HepG2 (cell line): ENCODE data around the gene LIPT2. TPM values are rescaled to one million over a fixed set of nuclear protein-coding genes. Genes with fewer than 3 reads are reported as not detected.

Experiments used
- CREB1 ChIP-seq, 2 experiments: fragments of 450-650 bp in 1 of 2; IDR thresholded peaks; 2 replicates each; pipeline ENCODE4 v1.6.1; 2016 to 2017; ENCODE audit warnings: control low read depth in 1 of 2, mild to moderate bottlenecking in 1 of 2, missing compliant biosample characterization in 1 of 2, missing genetic modification characterization in 1 of 2
- GATA4 ChIP-seq: sonication (generic); IDR thresholded peaks from 2 replicates; pipeline ENCODE4 v1.6.1; 2016; ENCODE audit warnings: antibody characterized with exemption, low read depth, borderline replicate concordance
- HIVEP1 ChIP-seq: sonication (generic); formaldehyde crosslinking; IDR thresholded peaks from 2 replicates; pipeline ENCODE4 v1.4.0; 2020; ENCODE audit warnings: mild to moderate bottlenecking, missing genetic modification reagents
- HOXA3 ChIP-seq: sonication (generic); formaldehyde crosslinking; IDR thresholded peaks from 2 replicates; pipeline ENCODE4 v1.5.0; 2020; ENCODE audit warnings: missing genetic modification reagents
- MZF1 ChIP-seq: sonication (generic); formaldehyde crosslinking; IDR thresholded peaks from 2 replicates; pipeline ENCODE4 v1.8.1; 2023; ENCODE audit warnings: mild to moderate bottlenecking, missing genetic modification reagents, borderline replicate concordance
- NFIB ChIP-seq: sonication (generic); formaldehyde crosslinking; IDR thresholded peaks from 2 replicates; pipeline ENCODE4 v1.9.0; 2021; ENCODE audit warnings: missing genetic modification reagents, mild to moderate bottlenecking, borderline replicate concordance
- NR2F2 ChIP-seq: IDR thresholded peaks from 2 replicates; pipeline ENCODE4 v1.6.1; 2012; ENCODE audit warnings: low read depth, inconsistent platforms, borderline replicate concordance
- PAWR ChIP-seq: sonication (generic); formaldehyde crosslinking; IDR thresholded peaks from 2 replicates; pipeline ENCODE4 v1.4.0; 2020; ENCODE audit warnings: missing genetic modification reagents, mild to moderate bottlenecking, borderline replicate concordance
- RARG ChIP-seq: sonication (generic); formaldehyde crosslinking; IDR thresholded peaks from 2 replicates; pipeline ENCODE4 v1.4.0; 2020; ENCODE audit warnings: low read depth, mild to moderate bottlenecking, missing genetic modification reagents
- SNAPC2 ChIP-seq: sonication (generic); formaldehyde crosslinking; IDR thresholded peaks from 2 replicates; pipeline ENCODE4 v1.8.1; 2022; ENCODE audit warnings: mild to moderate bottlenecking, missing genetic modification reagents
- TAF15 ChIP-seq: fragments of 200-400 bp; formaldehyde crosslinking; IDR thresholded peaks from one replicate; pipeline ENCODE4 v1.6.1; 2018; ENCODE audit warnings: mild to moderate bottlenecking, low read depth, low read length; ENCODE audit not compliant: poor library complexity, severe bottlenecking
- TCF12 ChIP-seq, 2 experiments: fragments of 450-650 bp in 1 of 2; sonication (generic) in 1 of 2; formaldehyde crosslinking in 1 of 2; IDR thresholded peaks; 2 replicates each; pipeline versions ENCODE4 v1.6.1 to v1.8.0; 2017 to 2022; ENCODE audit warnings: antibody characterized with exemption in 1 of 2, mild to moderate bottlenecking in 1 of 2, missing genetic modification reagents in 1 of 2, moderate library complexity in 1 of 2
- TGIF2 ChIP-seq: IDR thresholded peaks from 2 replicates; pipeline ENCODE4 v1.6.1; 2016; ENCODE audit warnings: control low read depth, missing compliant biosample characterization
- ZFAT ChIP-seq: sonication (generic); formaldehyde crosslinking; conservative IDR thresholded peaks from 2 replicates; pipeline ENCODE4 v1.8.1; 2023; ENCODE audit warnings: missing genetic modification reagents, inconsistent platforms
- ZFP62 ChIP-seq: sonication (generic); formaldehyde crosslinking; IDR thresholded peaks from 2 replicates; pipeline ENCODE4 v1.4.0; 2020; ENCODE audit warnings: missing genetic modification reagents
- ZFY ChIP-seq: sonication (generic); formaldehyde crosslinking; IDR thresholded peaks from 2 replicates; pipeline ENCODE4 v1.4.0; 2020; ENCODE audit warnings: missing genetic modification reagents
- ZNF674 ChIP-seq: sonication (generic); formaldehyde crosslinking; IDR thresholded peaks from 2 replicates; pipeline ENCODE4 v1.5.0; 2020; ENCODE audit warnings: low read depth, mild to moderate bottlenecking, missing genetic modification reagents
- polyA plus RNA-seq, 8 experiments: library from polyadenylated mRNA; depleted of rRNA in 3 of 8; stranded (reverse) in 7 of 8; unstranded in 1 of 8; fragments of >200 nt; fragmentation: Illumina TruSeq in 4 of 8; extraction: Trizol in 4 of 8; gene quantifications; 2 replicates each; pipeline versions ENCODE4 v1.2.1 to v1.2.3, GENCODE V29; 2011 to 2016; ENCODE audit warnings: low read depth in 4 of 8, missing spikeins in 1 of 8, mixed read lengths in 1 of 8; ENCODE audit not compliant: insufficient read depth in 1 of 8
- total RNA-seq, 5 experiments: library from RNA; depleted of rRNA; stranded (reverse); fragments of >200 nt; fragmentation: Illumina TruSeq; extraction: Trizol; gene quantifications; 2 replicates each; pipeline ENCODE4 v1.2.3, GENCODE V29; 2016; ENCODE audit warnings: low read depth in 1 of 5
- TF ChIP-seq, protein P1 (sequence below): sonication (generic); formaldehyde crosslinking; IDR thresholded peaks from 2 replicates; pipeline ENCODE4 v1.4.0; 2020; ENCODE audit warnings: low read depth, mild to moderate bottlenecking, missing genetic modification reagents
- TF ChIP-seq, protein P2 (sequence below): sonication (generic); formaldehyde crosslinking; IDR thresholded peaks from 2 replicates; pipeline ENCODE4 v1.4.0; 2020; ENCODE audit warnings: mild to moderate bottlenecking, missing genetic modification reagents, borderline replicate concordance
- TF ChIP-seq, protein P3 (sequence below): sonication (generic); formaldehyde crosslinking; IDR thresholded peaks from 2 replicates; pipeline ENCODE4 v1.8.1; 2023; ENCODE audit warnings: mild to moderate bottlenecking, missing genetic modification reagents
- TF ChIP-seq, protein P4 (sequence below): sonication (generic); formaldehyde crosslinking; IDR thresholded peaks from 2 replicates; pipeline ENCODE4 v1.4.0; 2020; ENCODE audit warnings: missing genetic modification reagents

Gene LIPT2
- total and polyA plus RNA-seq, 2 of the 13 experiments (the other 11 are each of a cell fraction or from before 2014, with no cell fraction given), result 3.0 to 5.6 TPM

DNA sequence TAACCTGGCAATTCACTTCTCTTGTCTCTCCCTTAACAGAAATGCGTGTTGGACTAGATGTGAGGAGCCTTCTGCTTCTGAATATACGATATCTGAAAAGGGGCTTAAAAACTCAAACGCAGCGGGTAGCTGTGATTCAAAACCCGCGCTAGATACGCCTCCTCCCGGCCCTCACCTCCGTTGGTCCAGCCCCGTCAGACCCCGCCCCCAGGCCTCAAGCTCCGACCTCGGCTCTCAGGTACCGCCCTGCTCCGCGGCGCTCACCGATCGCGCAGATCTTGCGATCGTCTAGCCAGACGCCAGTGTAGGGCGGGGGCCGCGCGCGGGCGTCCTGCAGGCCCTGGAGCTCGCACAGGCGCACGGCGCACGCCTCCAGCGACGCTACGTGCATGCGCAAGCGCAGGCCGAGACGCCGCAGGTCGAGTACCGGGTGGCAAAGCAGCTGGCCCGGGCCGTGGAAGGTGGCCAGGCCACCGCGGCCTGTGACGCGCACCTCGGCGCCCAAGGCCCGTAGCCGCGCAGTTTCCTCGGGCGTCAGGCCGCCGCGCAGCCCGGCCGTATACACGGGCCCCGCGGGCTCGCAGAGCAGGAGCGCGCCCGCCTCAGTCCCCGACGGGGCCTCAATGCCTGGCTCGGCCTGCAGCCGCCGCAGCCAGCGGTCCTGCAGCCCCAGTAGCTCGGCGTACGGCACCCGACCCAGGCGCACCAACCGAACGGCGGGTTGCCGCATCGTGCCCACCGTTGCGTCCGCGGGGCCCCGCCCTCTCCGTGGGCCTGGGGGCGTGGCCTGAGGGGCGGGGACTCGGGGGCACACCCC, at the start of gene LIPT2 (continued):
- TF ChIP-seq PAWR (CRISPR knock-in tag) (no peak), ZNF674 (peak; percentile 73; the same call in 1 of the 2 replicates), RARG (CRISPR knock-in tag) (0 out of 2 replicates have a peak, but pooled peaks have one; percentile 25), ZFAT (CRISPR knock-in tag) (0 out of 2 replicates have a peak, but pooled peaks have one; percentile 69), TGIF2 (CRISPR knock-in tag) (0 out of 2 replicates have a peak, but pooled peaks have one; percentile 25), NR2F2 (no peak), MZF1 (CRISPR knock-in tag) (no peak), NFIB (CRISPR knock-in tag) (no peak), TCF12 (IDR thresholded peaks at IDR 0.05) (no peak), TCF12 (CRISPR knock-in tag; IDR thresholded peaks at IDR 0.05) (peak; percentile 98), ZFP62 (0 out of 2 replicates have a peak, but pooled peaks have one; percentile 13), HIVEP1 (CRISPR knock-in tag) (peak; percentile 50; the same call in 1 of the 2 replicates), GATA4 (0 out of 2 replicates have a peak, but pooled peaks have one; percentile 27), HOXA3 (peak; percentile 78), TAF15 (no peak), SNAPC2 (CRISPR knock-in tag) (no peak), CREB1 (IDR thresholded peaks at IDR 0.05) (peak; percentile 74), CREB1 (CRISPR knock-in tag; IDR thresholded peaks at IDR 0.05) (no peak; the same call in 1 of the 2 replicates), ZFY (peak; percentile 100)
- TF ChIP-seq, protein P1, sequence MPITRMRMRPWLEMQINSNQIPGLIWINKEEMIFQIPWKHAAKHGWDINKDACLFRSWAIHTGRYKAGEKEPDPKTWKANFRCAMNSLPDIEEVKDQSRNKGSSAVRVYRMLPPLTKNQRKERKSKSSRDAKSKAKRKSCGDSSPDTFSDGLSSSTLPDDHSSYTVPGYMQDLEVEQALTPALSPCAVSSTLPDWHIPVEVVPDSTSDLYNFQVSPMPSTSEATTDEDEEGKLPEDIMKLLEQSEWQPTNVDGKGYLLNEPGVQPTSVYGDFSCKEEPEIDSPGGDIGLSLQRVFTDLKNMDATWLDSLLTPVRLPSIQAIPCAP (CRISPR knock-in tag), result no peak
- TF ChIP-seq, protein P2, sequence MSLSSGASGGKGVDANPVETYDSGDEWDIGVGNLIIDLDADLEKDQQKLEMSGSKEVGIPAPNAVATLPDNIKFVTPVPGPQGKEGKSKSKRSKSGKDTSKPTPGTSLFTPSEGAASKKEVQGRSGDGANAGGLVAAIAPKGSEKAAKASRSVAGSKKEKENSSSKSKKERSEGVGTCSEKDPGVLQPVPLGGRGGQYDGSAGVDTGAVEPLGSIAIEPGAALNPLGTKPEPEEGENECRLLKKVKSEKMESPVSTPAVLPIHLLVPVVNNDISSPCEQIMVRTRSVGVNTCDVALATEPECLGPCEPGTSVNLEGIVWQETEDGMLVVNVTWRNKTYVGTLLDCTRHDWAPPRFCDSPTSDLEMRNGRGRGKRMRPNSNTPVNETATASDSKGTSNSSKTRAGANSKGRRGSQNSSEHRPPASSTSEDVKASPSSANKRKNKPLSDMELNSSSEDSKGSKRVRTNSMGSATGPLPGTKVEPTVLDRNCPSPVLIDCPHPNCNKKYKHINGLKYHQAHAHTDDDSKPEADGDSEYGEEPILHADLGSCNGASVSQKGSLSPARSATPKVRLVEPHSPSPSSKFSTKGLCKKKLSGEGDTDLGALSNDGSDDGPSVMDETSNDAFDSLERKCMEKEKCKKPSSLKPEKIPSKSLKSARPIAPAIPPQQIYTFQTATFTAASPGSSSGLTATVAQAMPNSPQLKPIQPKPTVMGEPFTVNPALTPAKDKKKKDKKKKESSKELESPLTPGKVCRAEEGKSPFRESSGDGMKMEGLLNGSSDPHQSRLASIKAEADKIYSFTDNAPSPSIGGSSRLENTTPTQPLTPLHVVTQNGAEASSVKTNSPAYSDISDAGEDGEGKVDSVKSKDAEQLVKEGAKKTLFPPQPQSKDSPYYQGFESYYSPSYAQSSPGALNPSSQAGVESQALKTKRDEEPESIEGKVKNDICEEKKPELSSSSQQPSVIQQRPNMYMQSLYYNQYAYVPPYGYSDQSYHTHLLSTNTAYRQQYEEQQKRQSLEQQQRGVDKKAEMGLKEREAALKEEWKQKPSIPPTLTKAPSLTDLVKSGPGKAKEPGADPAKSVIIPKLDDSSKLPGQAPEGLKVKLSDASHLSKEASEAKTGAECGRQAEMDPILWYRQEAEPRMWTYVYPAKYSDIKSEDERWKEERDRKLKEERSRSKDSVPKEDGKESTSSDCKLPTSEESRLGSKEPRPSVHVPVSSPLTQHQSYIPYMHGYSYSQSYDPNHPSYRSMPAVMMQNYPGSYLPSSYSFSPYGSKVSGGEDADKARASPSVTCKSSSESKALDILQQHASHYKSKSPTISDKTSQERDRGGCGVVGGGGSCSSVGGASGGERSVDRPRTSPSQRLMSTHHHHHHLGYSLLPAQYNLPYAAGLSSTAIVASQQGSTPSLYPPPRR (CRISPR knock-in tag), result 0 out of 2 replicates have a peak, but pooled peaks have one; percentile 46
- TF ChIP-seq, protein P3, sequence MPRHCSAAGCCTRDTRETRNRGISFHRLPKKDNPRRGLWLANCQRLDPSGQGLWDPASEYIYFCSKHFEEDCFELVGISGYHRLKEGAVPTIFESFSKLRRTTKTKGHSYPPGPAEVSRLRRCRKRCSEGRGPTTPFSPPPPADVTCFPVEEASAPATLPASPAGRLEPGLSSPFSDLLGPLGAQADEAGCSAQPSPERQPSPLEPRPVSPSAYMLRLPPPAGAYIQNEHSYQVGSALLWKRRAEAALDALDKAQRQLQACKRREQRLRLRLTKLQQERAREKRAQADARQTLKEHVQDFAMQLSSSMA (CRISPR knock-in tag), result peak; percentile 68; the same call in 1 of the 2 replicates
- TF ChIP-seq, protein P4, sequence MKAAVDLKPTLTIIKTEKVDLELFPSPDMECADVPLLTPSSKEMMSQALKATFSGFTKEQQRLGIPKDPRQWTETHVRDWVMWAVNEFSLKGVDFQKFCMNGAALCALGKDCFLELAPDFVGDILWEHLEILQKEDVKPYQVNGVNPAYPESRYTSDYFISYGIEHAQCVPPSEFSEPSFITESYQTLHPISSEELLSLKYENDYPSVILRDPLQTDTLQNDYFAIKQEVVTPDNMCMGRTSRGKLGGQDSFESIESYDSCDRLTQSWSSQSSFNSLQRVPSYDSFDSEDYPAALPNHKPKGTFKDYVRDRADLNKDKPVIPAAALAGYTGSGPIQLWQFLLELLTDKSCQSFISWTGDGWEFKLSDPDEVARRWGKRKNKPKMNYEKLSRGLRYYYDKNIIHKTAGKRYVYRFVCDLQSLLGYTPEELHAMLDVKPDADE (CRISPR knock-in tag), result no peak
